LNCaP clone FGC (cell line): ENCODE measurements around the gene SLC6A6.

ENCODE experiments used
- DNase-seq: peaks from one replicate; pipeline ENCODE4 v3.0.0-alpha.2; 2011; ENCODE audit warnings: low read depth
- H3K4me3 ChIP-seq: 2 replicates; pipeline ENCODE4 v1.5.1; 2011; ENCODE audit warnings: mild to moderate bottlenecking, low read depth, low read length, control low read depth
- TF ChIP-seq, protein P1 (sequence below): IDR thresholded peaks from 2 replicates; pipeline ENCODE4 v1.5.1; 2012; ENCODE audit warnings: mild to moderate bottlenecking; ENCODE audit not compliant: control insufficient read depth, insufficient read depth; ENCODE audit errors: extremely low read depth

Gene SLC6A6

DNA sequence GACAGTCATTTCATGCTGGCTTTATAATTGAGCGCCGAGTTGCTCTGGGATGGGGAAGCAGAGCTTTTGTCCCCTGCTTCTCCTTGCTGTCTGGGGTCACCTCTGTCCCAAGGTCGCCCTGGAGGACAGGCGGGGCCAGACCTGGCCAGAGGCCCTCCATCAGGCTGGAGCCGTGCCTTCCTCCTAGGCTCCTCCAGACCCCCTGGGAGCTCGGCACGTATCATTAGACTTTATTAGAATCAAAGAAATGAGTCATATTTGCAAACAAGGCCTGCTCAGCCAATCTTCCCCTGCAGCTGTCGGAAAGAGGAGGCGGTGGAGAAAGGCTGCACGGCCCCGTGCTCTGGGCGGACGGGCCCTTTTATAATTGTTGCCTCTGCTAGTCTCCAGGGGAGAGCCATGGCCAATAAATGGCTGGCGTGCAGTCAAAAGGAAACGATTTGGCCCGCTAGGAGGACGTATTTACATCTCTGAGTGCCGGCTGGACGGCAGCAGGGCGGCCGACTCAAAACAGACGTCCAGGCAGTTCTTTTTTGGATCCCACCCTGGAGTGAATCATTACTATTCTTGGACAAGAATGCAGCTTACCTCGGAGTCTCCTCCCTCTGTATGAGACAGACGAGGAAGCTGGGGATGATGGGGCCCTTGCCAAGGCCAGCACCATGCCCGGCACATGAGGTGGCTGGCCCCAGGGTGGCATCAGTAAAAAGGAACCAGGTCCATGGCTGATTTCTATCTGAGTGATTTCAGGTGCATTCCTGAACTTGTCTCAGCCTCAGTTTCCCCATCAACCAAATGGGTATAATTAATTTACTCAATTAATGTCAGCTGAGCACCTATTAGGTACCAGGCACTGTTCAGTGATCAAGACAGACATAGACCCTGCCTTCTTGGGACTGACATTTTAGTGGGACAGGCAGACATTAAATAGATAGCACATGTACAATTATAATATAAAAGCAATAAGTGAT lies 50.6 kb downstream of the SLC6A6 start:
- H3K4me3 ChIP-seq = no peak overlapping the region
- DNase-seq = peak; percentile 91
- TF ChIP-seq, protein P1, sequence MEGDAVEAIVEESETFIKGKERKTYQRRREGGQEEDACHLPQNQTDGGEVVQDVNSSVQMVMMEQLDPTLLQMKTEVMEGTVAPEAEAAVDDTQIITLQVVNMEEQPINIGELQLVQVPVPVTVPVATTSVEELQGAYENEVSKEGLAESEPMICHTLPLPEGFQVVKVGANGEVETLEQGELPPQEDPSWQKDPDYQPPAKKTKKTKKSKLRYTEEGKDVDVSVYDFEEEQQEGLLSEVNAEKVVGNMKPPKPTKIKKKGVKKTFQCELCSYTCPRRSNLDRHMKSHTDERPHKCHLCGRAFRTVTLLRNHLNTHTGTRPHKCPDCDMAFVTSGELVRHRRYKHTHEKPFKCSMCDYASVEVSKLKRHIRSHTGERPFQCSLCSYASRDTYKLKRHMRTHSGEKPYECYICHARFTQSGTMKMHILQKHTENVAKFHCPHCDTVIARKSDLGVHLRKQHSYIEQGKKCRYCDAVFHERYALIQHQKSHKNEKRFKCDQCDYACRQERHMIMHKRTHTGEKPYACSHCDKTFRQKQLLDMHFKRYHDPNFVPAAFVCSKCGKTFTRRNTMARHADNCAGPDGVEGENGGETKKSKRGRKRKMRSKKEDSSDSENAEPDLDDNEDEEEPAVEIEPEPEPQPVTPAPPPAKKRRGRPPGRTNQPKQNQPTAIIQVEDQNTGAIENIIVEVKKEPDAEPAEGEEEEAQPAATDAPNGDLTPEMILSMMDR = no peak

DNA sequence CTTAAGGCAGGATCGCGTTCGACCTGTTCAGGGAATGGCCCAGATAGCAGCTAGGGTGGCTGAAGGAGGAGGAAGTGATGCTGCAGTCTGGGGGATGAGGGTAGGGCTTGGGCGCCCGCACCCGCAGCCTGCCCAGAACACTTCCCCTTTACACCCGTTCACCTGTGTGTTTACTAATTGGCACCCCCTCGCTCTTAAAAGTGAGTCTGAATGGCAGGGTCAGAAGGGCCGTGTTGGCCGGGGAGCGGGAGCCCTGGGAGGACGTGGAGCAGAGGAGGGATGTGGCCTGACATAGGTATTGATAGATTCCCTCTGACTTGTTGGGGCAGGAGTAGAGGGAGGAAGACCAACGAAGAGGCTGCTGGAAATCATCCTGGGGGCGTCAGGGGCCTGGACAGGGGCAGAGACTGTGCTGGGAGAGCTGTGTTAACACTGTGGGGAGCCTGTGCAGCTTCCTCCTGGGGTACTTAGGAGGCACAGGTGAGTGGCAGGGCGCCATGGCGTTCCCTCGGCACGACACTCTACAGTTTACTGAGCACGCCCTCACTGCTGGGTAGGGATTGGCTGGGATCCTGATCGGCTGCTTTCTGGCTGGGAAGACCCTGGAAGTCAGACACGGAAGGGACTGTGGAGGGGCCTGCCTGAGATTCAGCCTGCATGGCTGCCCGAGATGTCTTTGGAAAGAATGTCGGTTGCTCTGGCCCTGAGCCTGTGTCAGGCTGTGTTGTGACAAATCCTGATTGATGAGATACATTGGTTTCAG lies 51.7 kb downstream of the SLC6A6 start:
- TF ChIP-seq, protein P1 = no peak
- no peak overlapping the region for H3K4me3 ChIP-seq
- DNase-seq = no peak

DNA sequence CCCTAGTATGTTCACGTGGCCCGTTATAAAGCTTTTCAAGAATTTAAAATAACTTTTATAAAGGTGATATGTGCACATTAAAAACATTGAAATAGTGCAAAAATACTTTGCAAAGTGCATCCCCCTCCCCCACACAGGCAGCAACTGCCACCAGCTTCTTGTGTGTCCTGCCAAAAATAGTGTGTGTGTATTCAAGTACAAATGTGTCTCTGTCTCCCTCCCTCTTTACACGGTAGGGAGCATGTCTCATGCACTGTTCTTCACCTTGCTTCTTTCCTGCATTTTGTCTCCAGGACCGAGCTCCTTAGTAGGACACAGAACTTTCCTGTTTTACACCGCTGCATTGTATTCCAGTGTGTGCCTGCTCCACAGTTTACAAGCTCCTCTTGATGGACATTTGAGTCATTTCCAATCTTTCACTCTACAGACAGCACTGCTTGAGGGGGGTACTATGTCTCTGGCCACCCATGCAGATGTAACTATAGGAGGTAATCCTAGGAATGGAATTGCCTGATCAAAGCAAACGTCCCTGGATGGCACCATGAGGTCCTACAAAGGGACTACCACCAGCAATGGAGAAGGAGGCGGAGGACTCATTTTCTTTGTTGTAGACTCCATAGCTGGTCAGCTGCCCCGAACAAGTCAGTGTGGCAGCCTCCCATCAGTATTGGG lies 52.4 kb downstream of the SLC6A6 start:
- TF ChIP-seq, protein P1 = no peak
- no peak for DNase-seq
- H3K4me3 ChIP-seq = no peak overlapping the region

DNA sequence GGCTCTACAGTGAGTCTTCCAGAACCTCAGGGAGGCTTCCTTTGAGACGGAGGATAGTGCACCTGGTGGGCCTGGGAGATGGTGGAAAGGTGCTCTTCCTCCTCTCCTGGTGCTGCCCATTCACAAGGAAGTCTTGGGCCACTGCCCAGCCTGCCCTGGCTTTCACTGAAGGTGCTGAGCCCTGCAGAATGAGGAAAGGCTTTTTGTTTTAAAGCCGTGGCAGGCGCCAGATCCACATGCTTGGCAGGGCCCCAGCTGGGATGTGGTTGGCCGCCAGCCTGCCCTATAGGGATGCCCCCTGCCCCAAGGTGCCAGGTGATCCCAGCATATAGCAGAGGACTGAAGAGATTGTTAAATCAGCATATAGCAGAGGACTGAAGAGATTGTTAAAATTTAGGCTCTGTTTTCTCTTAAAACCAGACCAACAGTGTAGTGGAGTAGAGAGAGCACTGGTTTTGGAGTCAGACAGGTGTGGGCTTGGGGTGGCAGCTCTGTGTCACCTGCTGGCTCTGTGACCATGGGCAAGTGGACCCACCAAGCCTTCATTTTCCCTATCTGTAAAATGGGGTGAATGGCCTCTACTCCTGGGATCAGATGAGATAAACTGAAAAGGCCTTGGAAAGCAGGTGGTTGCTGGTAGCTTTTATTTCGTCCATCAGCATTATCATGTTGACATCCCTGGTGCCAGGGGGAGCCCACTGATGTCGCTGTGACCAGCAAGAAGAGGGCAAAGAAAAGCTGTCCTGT lies 53.3 kb downstream of the SLC6A6 start:
- DNase-seq = peak; percentile 68
- TF ChIP-seq, protein P1 = no peak
- H3K4me3 ChIP-seq = no peak overlapping the region

DNA sequence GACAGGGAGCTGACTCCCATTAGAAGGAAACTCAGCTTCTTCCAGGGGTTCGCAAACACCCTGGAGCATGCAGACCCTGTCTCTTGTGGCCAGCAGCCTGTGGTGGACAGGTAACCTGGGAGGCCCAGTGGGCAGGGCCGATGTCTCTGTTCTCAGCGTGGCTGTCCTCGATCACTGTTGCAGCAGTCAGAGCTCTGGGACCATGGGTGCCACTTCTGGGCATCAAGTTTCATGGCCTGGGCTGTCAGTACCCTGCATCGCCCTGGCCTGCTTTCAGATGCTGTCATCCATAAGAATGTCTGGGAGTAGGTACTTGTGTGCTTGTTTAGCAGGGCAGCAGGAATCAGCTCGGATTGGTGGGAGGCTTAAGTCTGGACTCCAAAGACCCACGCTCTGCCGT lies 54.4 kb downstream of the SLC6A6 start:
- H3K4me3 ChIP-seq = no peak overlapping the region
- TF ChIP-seq, protein P1 = no peak
- DNase-seq = no peak

DNA sequence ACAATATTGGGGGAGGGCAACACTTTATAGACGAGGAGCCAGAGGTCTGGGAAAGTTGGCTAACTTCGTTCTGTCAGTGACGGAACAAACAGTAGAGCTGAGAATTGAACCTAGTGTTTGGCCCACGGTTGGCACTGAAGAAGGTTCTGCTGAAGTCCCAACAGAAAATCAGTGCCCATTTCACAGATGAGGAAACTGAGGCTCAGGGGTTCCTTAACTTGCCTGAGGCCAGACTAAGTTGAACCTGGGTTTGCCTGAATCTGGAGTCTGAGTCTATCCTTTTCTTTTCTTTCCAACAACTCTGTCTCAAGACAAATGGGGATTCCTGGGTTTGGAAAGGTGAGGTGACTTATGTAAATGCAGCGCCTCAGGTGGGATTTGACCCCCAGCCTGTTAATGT lies 55.1 kb downstream of the SLC6A6 start:
- TF ChIP-seq, protein P1 = no peak
- DNase-seq = no peak
- no peak overlapping the region for H3K4me3 ChIP-seq
